ENCODE measurements around the gene PKNOX2. TPM values are rescaled to one million over a fixed set of nuclear protein-coding genes. Genes with fewer than 3 reads are reported as not detected.

Gene PKNOX2
- polyA plus RNA-seq, 2 of the 4 experiments (the other 2 are of a cell fraction): not detected

GRCh38 chr11:125387901-125388300 is 223.3 kb downstream of the PKNOX2 start:
- no peak overlapping the region for H3K4me2 ChIP-seq
- H3K4me1 ChIP-seq: no peaks in the 10 kb centered on the region
- no peaks in the 10 kb centered on the region for H3K9me3 ChIP-seq
- POLR2A ChIA-PET: no interaction called here
- TF ChIP-seq NPAS2 (CRISPR knock-in tag; IDR thresholded peaks at IDR 0.05; ENCODE audit: borderline replicate concordance): no peak
- no peak for TF ChIP-seq HOXB5 (CRISPR knock-in tag; IDR thresholded peaks at IDR 0.05)
- no peak for TF ChIP-seq MAFK (IDR thresholded peaks at IDR 0.05; ENCODE audit: partially characterized antibody)
- no peak for TF ChIP-seq RNF2 (IDR thresholded peaks at IDR 0.05; ENCODE audit: borderline replicate concordance, low read depth)
- no peak for DNase-seq (ENCODE audit: low read depth in 1 of 2, low spot score in 1 of 2)
- WGBS (ENCODE audit: missing lambda C conversion rate): 67% methylated on average over 9 of the region's 9 CpGs
- CTCF ChIA-PET: interaction anchor here (1.1 to 2.2 kb wide), 2 partner anchors 10 to 16 kb away, joined by 5 read pairs; no protein-coding TSS in a partner anchor
- FAIRE-seq: no peak
- no peak overlapping the region for H3K4me3 ChIP-seq
- no peak for ATAC-seq
- H3K27ac ChIP-seq: no peak overlapping the region

DNA sequence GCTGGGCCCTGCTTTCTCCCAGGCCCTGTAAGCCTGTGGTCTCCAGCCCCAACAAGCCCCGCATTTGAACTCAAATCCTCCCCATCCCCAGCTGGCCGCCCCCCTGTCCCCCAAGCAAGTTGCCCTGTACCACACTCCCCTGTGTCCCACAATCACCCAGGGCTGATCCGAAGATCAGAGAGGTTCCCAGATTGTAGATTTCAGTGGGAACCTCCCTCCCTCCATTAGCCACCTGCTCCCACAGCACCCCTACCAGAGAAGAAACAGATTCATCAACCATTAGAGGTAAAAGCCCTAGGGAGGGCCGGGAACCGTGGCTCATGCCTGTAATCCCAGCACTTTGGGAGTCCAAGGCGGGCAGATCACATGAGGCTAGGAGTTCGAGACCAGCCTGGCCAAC is 224.1 kb downstream of the PKNOX2 start:
- DNase-seq (ENCODE audit: low read depth in 1 of 2, low spot score in 1 of 2): no peak
- no peaks in the 10 kb centered on the region for H3K4me1 ChIP-seq
- no peaks in the 10 kb centered on the region for H3K9me3 ChIP-seq
- no peak for TF ChIP-seq ZFP36 (IDR thresholded peaks at IDR 0.05; ENCODE audit: borderline replicate concordance, partially characterized antibody)
- no peak for TF ChIP-seq SREBF2 (IDR thresholded peaks at IDR 0.05)
- no peak for TF ChIP-seq ZC3H11A (IDR thresholded peaks at IDR 0.05)
- TF ChIP-seq, protein P1, sequence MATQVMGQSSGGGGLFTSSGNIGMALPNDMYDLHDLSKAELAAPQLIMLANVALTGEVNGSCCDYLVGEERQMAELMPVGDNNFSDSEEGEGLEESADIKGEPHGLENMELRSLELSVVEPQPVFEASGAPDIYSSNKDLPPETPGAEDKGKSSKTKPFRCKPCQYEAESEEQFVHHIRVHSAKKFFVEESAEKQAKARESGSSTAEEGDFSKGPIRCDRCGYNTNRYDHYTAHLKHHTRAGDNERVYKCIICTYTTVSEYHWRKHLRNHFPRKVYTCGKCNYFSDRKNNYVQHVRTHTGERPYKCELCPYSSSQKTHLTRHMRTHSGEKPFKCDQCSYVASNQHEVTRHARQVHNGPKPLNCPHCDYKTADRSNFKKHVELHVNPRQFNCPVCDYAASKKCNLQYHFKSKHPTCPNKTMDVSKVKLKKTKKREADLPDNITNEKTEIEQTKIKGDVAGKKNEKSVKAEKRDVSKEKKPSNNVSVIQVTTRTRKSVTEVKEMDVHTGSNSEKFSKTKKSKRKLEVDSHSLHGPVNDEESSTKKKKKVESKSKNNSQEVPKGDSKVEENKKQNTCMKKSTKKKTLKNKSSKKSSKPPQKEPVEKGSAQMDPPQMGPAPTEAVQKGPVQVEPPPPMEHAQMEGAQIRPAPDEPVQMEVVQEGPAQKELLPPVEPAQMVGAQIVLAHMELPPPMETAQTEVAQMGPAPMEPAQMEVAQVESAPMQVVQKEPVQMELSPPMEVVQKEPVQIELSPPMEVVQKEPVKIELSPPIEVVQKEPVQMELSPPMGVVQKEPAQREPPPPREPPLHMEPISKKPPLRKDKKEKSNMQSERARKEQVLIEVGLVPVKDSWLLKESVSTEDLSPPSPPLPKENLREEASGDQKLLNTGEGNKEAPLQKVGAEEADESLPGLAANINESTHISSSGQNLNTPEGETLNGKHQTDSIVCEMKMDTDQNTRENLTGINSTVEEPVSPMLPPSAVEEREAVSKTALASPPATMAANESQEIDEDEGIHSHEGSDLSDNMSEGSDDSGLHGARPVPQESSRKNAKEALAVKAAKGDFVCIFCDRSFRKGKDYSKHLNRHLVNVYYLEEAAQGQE (IDR thresholded peaks at IDR 0.05): no peak
- no peak for TF ChIP-seq EP300 (IDR thresholded peaks at IDR 0.05)
- no peak for TF ChIP-seq NR3C1 (IDR thresholded peaks at IDR 0.05)
- TF ChIP-seq ATOH8 (CRISPR knock-in tag; IDR thresholded peaks at IDR 0.05; ENCODE audit: low read depth): no peak
- TF ChIP-seq ZSCAN20 (CRISPR knock-in tag; IDR thresholded peaks at IDR 0.05): no peak
- no peak for TF ChIP-seq NPAS2 (CRISPR knock-in tag; IDR thresholded peaks at IDR 0.05; ENCODE audit: borderline replicate concordance)
- TF ChIP-seq, protein P2, sequence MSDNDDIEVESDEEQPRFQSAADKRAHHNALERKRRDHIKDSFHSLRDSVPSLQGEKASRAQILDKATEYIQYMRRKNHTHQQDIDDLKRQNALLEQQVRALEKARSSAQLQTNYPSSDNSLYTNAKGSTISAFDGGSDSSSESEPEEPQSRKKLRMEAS (IDR thresholded peaks at IDR 0.05): no peak
- no peak for TF ChIP-seq ZNF302 (CRISPR knock-in tag; IDR thresholded peaks at IDR 0.05)
- TF ChIP-seq, protein P3, sequence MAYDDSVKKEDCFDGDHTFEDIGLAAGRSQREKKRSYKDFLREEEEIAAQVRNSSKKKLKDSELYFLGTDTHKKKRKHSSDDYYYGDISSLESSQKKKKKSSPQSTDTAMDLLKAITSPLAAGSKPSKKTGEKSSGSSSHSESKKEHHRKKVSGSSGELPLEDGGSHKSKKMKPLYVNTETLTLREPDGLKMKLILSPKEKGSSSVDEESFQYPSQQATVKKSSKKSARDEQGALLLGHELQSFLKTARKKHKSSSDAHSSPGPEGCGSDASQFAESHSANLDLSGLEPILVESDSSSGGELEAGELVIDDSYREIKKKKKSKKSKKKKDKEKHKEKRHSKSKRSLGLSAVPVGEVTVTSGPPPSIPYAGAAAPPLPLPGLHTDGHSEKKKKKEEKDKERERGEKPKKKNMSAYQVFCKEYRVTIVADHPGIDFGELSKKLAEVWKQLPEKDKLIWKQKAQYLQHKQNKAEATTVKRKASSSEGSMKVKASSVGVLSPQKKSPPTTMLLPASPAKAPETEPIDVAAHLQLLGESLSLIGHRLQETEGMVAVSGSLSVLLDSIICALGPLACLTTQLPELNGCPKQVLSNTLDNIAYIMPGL (CRISPR knock-in tag; IDR thresholded peaks at IDR 0.05; ENCODE audit: borderline replicate concordance): no peak
- no peak for TF ChIP-seq PHF8 (IDR thresholded peaks at IDR 0.05; ENCODE audit: borderline replicate concordance, low read depth)
- no peak for TF ChIP-seq BHLHE40 (IDR thresholded peaks at IDR 0.05; ENCODE audit: low read depth, low read length)
- TF ChIP-seq RNF2 (IDR thresholded peaks at IDR 0.05; ENCODE audit: borderline replicate concordance, low read depth): no peak
- no peak for TF ChIP-seq CBX8 (IDR thresholded peaks at IDR 0.05)
- no peak for TF ChIP-seq HOXB13 (CRISPR knock-in tag; IDR thresholded peaks at IDR 0.05; ENCODE audit: low read depth)
- TF ChIP-seq JUN (IDR thresholded peaks at IDR 0.05): no peak
- no peak overlapping the region for H3K4me2 ChIP-seq
- CTCF ChIA-PET: interaction anchor here (2.2 kb wide), 1 partner anchor 15 kb away, joined by 5 read pairs; no protein-coding TSS in a partner anchor
- ATAC-seq: no peak
- H3K4me3 ChIP-seq: no peak overlapping the region
- POLR2A ChIA-PET: no interaction called here
- 38% methylated on average over 5 of the region's 7 CpGs for WGBS (ENCODE audit: missing lambda C conversion rate)
- FAIRE-seq: no peak
- no peak overlapping the region for H3K27ac ChIP-seq

All from A549 (cell line).